ENCODE data around the gene OPRM1.

DNA sequence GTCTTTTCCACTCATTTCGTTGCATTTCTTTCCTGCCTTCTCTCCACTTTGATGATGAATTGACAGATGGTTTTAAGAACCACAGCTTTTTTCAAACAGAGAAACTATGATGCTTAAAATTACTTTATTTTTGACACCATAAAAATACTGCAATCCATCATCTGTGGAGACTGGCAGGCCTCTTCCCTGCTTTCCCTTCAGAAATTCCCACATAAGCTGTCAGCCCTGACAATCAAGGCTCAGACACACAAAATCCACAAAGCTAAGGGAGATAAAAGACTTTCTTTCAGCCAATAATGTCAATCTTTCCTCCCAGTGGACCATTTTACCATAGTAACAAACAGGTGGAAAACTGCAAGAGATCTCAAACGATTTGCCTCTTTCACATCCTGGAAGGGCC, 235.1 kb downstream of the OPRM1 start:
- TF ChIP-seq, protein P1, sequence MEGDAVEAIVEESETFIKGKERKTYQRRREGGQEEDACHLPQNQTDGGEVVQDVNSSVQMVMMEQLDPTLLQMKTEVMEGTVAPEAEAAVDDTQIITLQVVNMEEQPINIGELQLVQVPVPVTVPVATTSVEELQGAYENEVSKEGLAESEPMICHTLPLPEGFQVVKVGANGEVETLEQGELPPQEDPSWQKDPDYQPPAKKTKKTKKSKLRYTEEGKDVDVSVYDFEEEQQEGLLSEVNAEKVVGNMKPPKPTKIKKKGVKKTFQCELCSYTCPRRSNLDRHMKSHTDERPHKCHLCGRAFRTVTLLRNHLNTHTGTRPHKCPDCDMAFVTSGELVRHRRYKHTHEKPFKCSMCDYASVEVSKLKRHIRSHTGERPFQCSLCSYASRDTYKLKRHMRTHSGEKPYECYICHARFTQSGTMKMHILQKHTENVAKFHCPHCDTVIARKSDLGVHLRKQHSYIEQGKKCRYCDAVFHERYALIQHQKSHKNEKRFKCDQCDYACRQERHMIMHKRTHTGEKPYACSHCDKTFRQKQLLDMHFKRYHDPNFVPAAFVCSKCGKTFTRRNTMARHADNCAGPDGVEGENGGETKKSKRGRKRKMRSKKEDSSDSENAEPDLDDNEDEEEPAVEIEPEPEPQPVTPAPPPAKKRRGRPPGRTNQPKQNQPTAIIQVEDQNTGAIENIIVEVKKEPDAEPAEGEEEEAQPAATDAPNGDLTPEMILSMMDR (IDR thresholded peaks at IDR 0.05) = no peak
- TF ChIP-seq POLR2A (IDR thresholded peaks at IDR 0.05) = no peak

Data from breast epithelium (tissue), 3 donors.